Stimulated activated CD8-positive, alpha-beta memory T cell treated with anti-CD3 and anti-CD28 coated beads, Interleukin-7, amount 100 ng/mL, for 48 hours (primary cell): ENCODE measurements around the gene APOL1.
A peak's percentile ranks its signal among the peaks of the same experiment; 100 is the strongest.
"Not testable (repeated sequence)": the region's sequence is repeated elsewhere in the genome, so short reads cannot be mapped to it uniquely, and the experiment has no call there.

Experiments used
- DNase-seq, 2 donors: peaks; one replicate each; pipeline ENCODE4 v3.0.0-alpha.2; 2020; ENCODE audit warnings: low read depth in 1 of 2; ENCODE audit errors: extremely low read depth in 1 of 2

APOL1 gene

GRCh38 chr22:36224245-36224644, 28.7 kb upstream of the APOL1 start:
- no peak for DNase-seq

- DNase-seq = no peak
These were observed 27.5 kb upstream of the APOL1 start for GRCh38 chr22:36225333-36225922.

DNA sequence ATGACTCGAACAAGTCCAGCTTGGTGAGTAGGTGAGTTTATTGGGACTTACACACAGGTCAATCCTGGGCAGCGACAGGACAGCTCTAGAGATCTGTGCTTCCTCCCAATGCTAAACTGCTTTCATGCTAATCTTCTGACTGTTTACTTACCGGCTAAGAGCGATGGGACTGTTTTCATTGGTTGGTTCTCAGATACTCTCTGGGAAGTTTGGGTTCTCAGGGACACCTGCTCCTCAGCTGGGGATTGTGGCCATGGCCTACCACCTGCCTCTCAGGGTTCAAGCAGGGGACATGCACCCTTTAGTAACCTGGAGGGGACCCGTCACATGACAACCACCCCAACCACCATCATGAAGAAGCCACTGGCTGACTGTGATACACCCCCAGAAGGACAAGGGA, 26.7 kb upstream of the APOL1 start:
- no peak for DNase-seq

DNA sequence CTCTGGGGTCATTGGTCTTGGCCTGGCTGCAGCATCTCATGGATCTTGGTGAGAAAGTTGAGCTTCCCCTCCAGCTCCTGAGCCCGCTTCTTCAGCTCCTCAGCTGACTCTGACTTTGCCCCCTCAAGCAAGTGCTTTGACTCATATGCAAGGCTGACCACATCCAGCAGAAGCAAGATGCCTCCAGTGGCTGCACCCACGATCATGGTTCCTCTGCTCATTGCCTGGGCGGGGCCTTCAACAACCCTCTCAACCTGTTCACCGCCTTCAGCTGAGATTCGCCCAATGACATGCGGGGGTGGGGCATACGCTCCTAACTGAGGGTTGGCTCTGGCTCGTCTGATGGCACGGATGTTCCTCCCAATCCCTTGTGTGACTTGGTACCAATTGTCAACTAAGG, 25.5 kb upstream of the APOL1 start:
- DNase-seq = peak in 1 of 2 donors; percentile 25

- no peak for DNase-seq
These were observed 25.1 kb upstream of the APOL1 start for GRCh38 chr22:36227806-36228205.

DNA sequence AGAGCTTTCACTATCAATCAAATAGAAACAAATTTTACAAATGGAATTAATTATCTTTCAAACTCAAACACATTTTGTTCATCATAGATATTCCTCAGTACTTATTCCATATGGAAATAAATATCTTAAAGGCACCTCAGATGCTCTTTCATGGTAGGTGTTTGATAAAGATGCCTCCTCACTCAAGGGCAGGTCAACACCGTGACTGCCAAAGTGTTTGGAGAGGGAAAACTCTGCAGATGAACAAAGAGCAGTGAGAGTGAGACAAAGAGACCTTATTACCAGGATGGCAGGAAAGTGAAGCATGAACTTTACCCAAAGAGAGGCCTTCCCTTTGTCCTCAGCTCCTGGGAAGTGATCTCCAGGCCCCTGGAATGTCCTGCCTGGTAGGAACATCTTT, 24.6 kb upstream of the APOL1 start:
- DNase-seq = not testable (repeated sequence)

DNA sequence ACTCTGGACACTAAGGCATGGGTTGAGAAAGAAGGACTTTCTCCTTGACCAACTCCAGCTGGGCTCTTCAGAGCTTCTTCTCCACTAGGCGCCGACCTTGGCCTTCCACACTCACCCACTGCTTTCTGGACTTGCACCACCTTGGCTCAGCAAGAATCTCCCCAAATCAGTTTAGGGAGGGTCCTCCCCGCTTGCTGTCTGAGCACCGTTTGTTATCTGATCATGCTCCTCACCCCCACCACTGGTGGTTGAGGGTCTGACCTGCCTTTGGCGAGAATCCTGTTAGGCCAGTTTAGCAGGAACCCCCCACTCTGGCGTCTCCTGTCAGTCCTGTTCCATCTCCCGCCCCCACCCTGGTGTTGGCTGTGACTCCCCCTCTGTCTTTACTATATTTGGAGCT, 24.0 kb upstream of the APOL1 start:
- no peak for DNase-seq

DNA sequence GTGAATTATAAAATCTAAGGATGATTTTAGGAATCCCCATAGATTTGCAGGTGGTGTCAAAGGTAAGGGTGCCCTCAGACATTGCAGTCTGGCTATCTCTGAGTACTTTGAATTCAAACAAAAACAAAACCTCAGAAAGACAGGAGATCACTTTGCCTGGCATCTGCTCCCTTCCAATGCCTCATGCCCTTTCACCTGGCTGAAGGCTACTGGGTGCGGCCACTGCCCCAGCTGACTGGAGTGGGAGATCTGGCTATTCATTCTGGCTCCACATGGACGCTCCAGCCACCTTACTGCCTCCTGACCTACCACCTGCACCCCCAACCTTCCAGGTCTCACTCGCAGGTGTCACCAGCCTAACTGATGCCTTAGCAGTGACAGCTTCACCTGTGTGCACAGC, 23.3 kb upstream of the APOL1 start:
- DNase-seq = not testable (repeated sequence)

GRCh38 chr22:36231051-36231450, 21.9 kb upstream of the APOL1 start:
- DNase-seq = not testable (repeated sequence)

GRCh38 chr22:36232715-36233401, 20.1 kb upstream of the APOL1 start:
- DNase-seq = no peak

DNA sequence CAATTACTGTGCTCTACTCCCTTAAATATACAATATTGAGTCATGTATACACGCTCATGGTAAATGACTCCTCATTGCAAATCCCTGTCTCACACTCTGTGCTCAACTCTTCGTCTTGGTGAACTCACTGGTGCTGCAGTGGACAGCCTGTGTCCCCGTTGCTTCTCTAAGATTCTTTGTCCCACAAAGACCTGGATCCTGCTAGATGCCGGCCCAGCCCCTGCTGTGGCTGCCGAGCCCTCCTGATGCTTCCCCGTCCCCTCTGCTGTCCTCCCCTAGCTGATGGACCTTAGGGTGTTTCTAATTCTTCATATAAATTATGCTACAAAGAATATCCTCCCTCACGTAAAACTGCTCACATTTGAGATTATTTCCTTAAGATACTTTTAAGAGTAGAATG, 19.1 kb upstream of the APOL1 start:
- no peak for DNase-seq

DNA sequence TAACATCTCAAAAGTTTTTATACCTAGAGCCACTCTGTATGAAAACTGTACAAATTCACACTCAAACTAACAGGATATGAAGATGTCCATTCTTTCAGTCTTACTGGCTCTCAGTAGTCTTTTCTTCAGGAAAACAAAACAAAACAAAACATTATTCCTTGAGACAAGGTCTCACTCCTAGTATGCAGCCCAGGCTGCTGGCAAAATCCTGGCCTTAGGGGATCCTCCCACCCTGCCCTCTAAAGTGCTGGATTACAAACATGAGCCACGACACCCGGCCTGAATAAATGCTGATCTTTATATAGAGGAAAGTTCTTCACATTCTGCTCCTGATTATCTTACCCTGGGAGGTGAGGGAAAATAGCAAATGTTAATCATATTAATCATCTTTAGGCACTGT, 18.7 kb upstream of the APOL1 start:
- DNase-seq = no peak

GRCh38 chr22:36234919-36235318, 18.0 kb upstream of the APOL1 start:
- no peak for DNase-seq

DNA sequence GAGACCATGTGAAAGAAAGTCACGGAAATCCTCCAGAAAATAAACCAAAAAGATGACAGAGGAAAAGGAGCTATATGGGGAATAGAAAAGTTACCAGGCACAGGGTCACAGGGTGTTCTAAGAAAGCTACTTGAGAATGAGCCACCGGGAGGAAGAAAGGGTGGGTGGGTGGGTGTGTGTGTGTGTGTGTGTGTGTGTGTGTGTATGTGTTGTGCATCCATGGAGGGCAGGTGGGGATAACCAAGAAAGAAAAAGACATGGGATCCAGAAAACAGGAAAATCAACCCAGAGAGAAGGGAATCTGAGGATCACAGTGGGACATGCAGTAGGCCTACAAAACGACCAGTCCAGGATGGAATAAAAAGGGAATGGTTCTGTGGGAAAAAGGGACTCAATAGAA, 17.3 kb upstream of the APOL1 start:
- DNase-seq = no peak

- DNase-seq = no peak
These were observed 16.3 kb upstream of the APOL1 start for GRCh38 chr22:36236388-36237319.

GRCh38 chr22:36237462-36238372, 15.2 kb upstream of the APOL1 start:
- DNase-seq = no peak

DNA sequence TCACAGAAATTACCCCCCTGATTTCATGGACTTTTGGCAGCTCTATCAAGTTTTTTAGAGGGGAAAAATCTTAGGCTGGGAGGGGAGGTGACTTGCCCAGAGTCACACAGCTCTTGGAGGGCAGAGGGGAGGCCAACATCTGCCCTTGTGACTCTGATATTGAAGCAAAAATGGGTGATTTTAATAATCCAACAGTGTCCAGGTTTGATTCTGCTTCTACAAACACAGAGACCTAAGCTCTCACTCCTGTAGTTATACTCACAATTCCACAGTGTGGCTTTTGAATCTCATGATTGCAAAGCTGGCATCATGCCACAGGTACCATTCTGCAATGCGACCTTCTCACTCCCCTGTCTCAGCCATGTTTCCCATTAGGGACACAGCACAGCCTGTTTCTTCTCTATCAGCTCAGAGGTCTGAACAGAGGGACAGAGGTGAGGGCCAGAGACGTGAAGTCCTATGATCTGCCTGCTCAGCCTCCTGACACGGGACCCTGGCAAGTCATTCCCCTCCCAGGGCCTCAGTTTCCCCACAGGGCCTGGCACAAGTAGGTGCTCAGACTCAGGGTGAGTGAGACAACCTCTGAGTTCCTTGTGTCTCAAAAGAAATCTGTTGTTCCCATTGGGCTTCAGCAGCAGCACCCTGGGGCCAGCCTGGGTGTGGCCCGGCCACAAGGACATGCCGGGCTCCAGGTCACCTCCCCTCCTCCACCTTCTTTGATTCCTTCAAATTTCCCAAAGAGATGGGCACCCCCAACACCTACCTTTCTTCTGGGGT, 14.4 kb upstream of the APOL1 start:
- DNase-seq = no peak

DNA sequence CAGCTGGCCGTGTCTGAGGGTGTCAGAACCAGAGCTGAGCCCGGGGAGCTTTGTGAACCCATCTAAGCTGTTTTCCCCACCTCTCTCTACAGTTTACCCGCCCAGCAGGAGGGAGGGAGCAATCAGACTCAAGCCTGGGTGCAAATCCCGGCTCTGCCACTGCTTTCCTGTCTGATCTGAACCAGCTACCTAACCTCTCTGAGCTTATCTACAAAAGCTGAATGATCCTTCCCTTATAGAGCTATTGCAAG, 13.9 kb upstream of the APOL1 start:
- DNase-seq = no peak

DNA sequence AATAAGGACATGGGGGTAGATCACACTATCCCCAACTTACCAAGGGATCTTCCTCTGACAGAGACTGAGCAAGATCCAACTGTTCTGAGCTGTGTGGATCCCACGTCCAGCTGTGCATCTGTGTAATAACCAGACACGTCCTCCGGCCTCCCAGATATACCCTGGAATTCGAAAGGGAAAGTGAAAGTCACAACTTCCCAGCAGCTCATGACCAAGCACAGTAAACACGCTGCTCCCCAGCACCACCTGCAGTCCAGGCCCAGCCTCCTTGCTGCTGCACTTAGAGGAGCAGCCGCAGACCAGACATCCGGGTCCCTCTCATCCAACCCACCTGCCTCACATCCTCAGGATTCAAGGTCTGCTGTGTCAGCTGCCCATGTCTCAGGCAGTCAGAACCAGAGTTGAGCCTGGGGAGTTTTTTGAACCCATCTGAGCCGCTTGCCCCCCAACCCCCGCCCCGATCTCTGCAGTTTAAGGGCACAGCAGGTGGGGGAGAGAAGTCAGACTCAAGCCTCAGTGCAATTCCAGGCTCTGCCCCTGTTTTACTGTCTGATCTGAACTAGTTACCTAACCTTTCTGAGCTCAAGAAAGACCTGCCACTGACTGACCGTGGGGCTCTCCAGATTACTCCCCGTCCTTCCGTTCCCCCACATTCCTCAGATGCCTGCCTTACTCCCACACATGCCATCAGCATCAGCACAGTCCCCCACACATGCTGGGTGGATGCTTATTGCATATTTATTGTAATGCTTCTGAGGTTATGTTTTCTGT, 13.3 kb upstream of the APOL1 start, which contains the start of gene APOL2:
APOL2 (minus strand) TSS at position 127 of the 771 bp plus-strand sequence. CDS start 6,365 bp downstream, outside the sequence.
- DNase-seq = peak; percentile 70 to 88
